K562 (cell line): ENCODE data around the gene CD70. TPM values are rescaled to one million over a fixed set of nuclear protein-coding genes. Genes with fewer than 3 reads are reported as not detected.

Experiments
- MAZ ChIP-seq, 2 experiments: fragments of 450-650 bp in 1 of 2; sonication (generic) in 1 of 2; formaldehyde crosslinking; IDR thresholded peaks in 1 of 2; conservative IDR thresholded peaks in 1 of 2; 2 replicates each; pipeline versions ENCODE4 v1.4.0 to v1.5.0; 2020; ENCODE audit warnings: mild to moderate bottlenecking in 1 of 2, missing genetic modification reagents in 1 of 2
- PHF20 ChIP-seq: fragments of 450-650 bp; IDR thresholded peaks from 2 replicates; pipeline ENCODE4 v1.6.1; 2018; ENCODE audit not compliant: partially characterized antibody
- RAD21 ChIP-seq, 2 experiments: fragments of 250-450 bp in 1 of 2; fragments of 450-650 bp in 1 of 2; sonication (Bioruptor Pico) in 1 of 2; formaldehyde crosslinking in 1 of 2; IDR thresholded peaks in 1 of 2; conservative IDR thresholded peaks in 1 of 2; 2 replicates each; pipeline versions ENCODE4 v1.4.0 to v1.8.0; 2020 to 2022; ENCODE audit warnings: mild to moderate bottlenecking in 2 of 2, moderate library complexity in 1 of 2
- RB1 ChIP-seq: fragments of 450-650 bp; IDR thresholded peaks from 2 replicates; pipeline ENCODE4 v1.6.1; 2017; ENCODE audit warnings: low read depth, mild to moderate bottlenecking
- TAF15 ChIP-seq: fragments of 200-400 bp; formaldehyde crosslinking; IDR thresholded peaks from 2 replicates; pipeline ENCODE4 v1.6.1; 2017; ENCODE audit warnings: mild to moderate bottlenecking, low read depth, low read length, moderate library complexity
- TGIF2 ChIP-seq: sonication (generic); formaldehyde crosslinking; IDR thresholded peaks from 2 replicates; pipeline ENCODE4 v1.8.1; 2022; ENCODE audit warnings: mild to moderate bottlenecking, missing genetic modification reagents, moderate library complexity
- U2AF1 ChIP-seq: fragments of 200-400 bp; formaldehyde crosslinking; optimal IDR thresholded peaks from 2 replicates; pipeline ENCODE3; 2017; ENCODE audit warnings: mild to moderate bottlenecking, low read depth, low read length, moderate library complexity
- ZNF584 ChIP-seq: fragments of 200-800 bp; sonication (Bioruptor generic); IDR thresholded peaks from 2 replicates; pipeline ENCODE4 v1.6.1; 2016; ENCODE audit warnings: low read depth, mild to moderate bottlenecking, missing genetic modification characterization, missing compliant biosample characterization
- polyA plus RNA-seq, 8 experiments: library from polyadenylated mRNA; depleted of rRNA in 4 of 8; stranded (reverse) in 5 of 8; unstranded in 3 of 8; fragments of >200 nt; fragmentation: Nextera tagmentation in 2 of 8; fragmentation: Illumina TruSeq in 1 of 8; extraction: Ambion mirVana in 2 of 8; extraction: Trizol in 1 of 8; gene quantifications; 2 replicates each; pipeline versions ENCODE4 v1.2.1 to v1.2.3, GENCODE V29; 2011 to 2014; ENCODE audit warnings: inconsistent platforms in 1 of 8, missing spikeins in 1 of 8
- total RNA-seq, 7 experiments: library from RNA; depleted of rRNA in 6 of 7; stranded (reverse); fragments of >200 nt in 6 of 7; fragmentation: Illumina TruSeq in 2 of 7; extraction: Trizol in 2 of 7; gene quantifications; 2 replicates each; pipeline versions ENCODE4 v1.2.1 to v1.2.3, GENCODE V29; 2011 to 2021; ENCODE audit warnings: low replicate concordance in 1 of 7
- TF ChIP-seq, protein P1 (sequence below): fragments of 450-650 bp; IDR thresholded peaks from 2 replicates; pipeline ENCODE4 v1.6.1; 2016; ENCODE audit warnings: borderline replicate concordance
- TF ChIP-seq, protein P2 (sequence below): fragments of 450-650 bp; IDR thresholded peaks from 2 replicates; pipeline ENCODE4 v1.6.1; 2016; ENCODE audit warnings: mild to moderate bottlenecking, moderate library complexity
- TF ChIP-seq, protein P3 (sequence below): sonication (generic); formaldehyde crosslinking; IDR thresholded peaks from 2 replicates; pipeline ENCODE4 v1.8.1; 2022; ENCODE audit warnings: missing genetic modification reagents

CD70 gene
- total and polyA plus RNA-seq, 9 of the 15 experiments (the other 6 are each of a cell fraction or from before 2014, with no cell fraction given), result 0.06 to 0.58 (median 0.33) TPM; not detected in 4

DNA sequence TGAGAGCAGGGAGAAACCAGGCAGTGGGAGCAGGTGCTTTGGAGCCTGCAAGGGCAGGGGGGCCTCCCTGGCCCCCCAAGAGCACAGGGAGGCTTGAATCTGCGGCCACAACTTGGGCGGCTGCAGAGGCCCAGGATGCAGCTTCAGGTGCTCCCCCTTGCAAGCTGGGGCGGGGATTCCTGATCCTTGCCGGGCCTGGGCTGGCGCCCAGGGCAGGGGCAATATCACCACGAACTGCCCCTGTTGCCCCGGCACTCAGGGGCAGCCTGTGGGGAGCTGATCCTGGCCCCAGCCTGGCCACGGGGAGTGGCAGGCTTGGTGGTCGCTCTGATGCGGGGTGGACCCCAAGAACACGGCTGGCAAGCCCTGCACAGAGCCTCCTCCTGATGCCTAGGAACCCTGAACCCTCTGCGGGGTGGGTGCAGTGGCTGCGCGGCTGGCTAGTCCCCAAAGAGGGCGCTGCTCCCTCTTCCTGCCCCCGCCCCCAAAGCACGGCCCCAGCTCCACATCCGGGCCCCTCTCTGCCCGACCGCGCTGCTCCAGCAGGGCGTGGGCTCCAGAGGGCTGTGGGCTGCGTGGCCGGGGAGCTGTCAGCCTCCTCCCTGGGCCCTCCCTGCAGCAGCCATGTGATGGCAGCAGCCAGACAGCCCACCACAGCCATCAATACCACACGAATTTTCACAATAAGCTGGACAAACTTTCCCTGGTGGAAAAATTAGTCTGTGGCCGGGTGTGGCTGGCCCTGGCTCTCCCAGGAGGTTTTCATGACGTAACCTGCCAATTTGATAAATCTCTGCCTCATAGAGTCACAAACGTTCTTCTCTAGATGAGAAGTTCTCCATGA lies 39.1 kb downstream of the CD70 start (continued):
- TF ChIP-seq, protein P1, sequence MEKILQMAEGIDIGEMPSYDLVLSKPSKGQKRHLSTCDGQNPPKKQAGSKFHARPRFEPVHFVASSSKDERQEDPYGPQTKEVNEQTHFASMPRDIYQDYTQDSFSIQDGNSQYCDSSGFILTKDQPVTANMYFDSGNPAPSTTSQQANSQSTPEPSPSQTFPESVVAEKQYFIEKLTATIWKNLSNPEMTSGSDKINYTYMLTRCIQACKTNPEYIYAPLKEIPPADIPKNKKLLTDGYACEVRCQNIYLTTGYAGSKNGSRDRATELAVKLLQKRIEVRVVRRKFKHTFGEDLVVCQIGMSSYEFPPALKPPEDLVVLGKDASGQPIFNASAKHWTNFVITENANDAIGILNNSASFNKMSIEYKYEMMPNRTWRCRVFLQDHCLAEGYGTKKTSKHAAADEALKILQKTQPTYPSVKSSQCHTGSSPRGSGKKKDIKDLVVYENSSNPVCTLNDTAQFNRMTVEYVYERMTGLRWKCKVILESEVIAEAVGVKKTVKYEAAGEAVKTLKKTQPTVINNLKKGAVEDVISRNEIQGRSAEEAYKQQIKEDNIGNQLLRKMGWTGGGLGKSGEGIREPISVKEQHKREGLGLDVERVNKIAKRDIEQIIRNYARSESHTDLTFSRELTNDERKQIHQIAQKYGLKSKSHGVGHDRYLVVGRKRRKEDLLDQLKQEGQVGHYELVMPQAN, result no peak
- no peak for TF ChIP-seq TGIF2 (CRISPR knock-in tag)
- no peak for TF ChIP-seq TAF15
- 0 out of 2 replicates have a peak, but pooled peaks have one; percentile 39 for TF ChIP-seq RB1
- TF ChIP-seq MAZ (CRISPR knock-in tag; conservative IDR thresholded peaks at IDR 0.05 in 1 of 2, IDR thresholded peaks at IDR 0.05 in 1 of 2), result peak; percentile 69 to 90
- no peak for TF ChIP-seq ZNF584
- TF ChIP-seq, protein P2, sequence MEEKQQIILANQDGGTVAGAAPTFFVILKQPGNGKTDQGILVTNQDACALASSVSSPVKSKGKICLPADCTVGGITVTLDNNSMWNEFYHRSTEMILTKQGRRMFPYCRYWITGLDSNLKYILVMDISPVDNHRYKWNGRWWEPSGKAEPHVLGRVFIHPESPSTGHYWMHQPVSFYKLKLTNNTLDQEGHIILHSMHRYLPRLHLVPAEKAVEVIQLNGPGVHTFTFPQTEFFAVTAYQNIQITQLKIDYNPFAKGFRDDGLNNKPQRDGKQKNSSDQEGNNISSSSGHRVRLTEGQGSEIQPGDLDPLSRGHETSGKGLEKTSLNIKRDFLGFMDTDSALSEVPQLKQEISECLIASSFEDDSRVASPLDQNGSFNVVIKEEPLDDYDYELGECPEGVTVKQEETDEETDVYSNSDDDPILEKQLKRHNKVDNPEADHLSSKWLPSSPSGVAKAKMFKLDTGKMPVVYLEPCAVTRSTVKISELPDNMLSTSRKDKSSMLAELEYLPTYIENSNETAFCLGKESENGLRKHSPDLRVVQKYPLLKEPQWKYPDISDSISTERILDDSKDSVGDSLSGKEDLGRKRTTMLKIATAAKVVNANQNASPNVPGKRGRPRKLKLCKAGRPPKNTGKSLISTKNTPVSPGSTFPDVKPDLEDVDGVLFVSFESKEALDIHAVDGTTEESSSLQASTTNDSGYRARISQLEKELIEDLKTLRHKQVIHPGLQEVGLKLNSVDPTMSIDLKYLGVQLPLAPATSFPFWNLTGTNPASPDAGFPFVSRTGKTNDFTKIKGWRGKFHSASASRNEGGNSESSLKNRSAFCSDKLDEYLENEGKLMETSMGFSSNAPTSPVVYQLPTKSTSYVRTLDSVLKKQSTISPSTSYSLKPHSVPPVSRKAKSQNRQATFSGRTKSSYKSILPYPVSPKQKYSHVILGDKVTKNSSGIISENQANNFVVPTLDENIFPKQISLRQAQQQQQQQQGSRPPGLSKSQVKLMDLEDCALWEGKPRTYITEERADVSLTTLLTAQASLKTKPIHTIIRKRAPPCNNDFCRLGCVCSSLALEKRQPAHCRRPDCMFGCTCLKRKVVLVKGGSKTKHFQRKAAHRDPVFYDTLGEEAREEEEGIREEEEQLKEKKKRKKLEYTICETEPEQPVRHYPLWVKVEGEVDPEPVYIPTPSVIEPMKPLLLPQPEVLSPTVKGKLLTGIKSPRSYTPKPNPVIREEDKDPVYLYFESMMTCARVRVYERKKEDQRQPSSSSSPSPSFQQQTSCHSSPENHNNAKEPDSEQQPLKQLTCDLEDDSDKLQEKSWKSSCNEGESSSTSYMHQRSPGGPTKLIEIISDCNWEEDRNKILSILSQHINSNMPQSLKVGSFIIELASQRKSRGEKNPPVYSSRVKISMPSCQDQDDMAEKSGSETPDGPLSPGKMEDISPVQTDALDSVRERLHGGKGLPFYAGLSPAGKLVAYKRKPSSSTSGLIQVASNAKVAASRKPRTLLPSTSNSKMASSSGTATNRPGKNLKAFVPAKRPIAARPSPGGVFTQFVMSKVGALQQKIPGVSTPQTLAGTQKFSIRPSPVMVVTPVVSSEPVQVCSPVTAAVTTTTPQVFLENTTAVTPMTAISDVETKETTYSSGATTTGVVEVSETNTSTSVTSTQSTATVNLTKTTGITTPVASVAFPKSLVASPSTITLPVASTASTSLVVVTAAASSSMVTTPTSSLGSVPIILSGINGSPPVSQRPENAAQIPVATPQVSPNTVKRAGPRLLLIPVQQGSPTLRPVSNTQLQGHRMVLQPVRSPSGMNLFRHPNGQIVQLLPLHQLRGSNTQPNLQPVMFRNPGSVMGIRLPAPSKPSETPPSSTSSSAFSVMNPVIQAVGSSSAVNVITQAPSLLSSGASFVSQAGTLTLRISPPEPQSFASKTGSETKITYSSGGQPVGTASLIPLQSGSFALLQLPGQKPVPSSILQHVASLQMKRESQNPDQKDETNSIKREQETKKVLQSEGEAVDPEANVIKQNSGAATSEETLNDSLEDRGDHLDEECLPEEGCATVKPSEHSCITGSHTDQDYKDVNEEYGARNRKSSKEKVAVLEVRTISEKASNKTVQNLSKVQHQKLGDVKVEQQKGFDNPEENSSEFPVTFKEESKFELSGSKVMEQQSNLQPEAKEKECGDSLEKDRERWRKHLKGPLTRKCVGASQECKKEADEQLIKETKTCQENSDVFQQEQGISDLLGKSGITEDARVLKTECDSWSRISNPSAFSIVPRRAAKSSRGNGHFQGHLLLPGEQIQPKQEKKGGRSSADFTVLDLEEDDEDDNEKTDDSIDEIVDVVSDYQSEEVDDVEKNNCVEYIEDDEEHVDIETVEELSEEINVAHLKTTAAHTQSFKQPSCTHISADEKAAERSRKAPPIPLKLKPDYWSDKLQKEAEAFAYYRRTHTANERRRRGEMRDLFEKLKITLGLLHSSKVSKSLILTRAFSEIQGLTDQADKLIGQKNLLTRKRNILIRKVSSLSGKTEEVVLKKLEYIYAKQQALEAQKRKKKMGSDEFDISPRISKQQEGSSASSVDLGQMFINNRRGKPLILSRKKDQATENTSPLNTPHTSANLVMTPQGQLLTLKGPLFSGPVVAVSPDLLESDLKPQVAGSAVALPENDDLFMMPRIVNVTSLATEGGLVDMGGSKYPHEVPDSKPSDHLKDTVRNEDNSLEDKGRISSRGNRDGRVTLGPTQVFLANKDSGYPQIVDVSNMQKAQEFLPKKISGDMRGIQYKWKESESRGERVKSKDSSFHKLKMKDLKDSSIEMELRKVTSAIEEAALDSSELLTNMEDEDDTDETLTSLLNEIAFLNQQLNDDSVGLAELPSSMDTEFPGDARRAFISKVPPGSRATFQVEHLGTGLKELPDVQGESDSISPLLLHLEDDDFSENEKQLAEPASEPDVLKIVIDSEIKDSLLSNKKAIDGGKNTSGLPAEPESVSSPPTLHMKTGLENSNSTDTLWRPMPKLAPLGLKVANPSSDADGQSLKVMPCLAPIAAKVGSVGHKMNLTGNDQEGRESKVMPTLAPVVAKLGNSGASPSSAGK, result no peak
- TF ChIP-seq U2AF1, result no peak
- no peak for TF ChIP-seq PHF20
- TF ChIP-seq RAD21 (CRISPR knock-in tag; conservative IDR thresholded peaks at IDR 0.05 in 1 of 2, IDR thresholded peaks at IDR 0.05 in 1 of 2), result peak; percentile 9 to 49; a peak in 2 of 4 replicates
- TF ChIP-seq, protein P3, sequence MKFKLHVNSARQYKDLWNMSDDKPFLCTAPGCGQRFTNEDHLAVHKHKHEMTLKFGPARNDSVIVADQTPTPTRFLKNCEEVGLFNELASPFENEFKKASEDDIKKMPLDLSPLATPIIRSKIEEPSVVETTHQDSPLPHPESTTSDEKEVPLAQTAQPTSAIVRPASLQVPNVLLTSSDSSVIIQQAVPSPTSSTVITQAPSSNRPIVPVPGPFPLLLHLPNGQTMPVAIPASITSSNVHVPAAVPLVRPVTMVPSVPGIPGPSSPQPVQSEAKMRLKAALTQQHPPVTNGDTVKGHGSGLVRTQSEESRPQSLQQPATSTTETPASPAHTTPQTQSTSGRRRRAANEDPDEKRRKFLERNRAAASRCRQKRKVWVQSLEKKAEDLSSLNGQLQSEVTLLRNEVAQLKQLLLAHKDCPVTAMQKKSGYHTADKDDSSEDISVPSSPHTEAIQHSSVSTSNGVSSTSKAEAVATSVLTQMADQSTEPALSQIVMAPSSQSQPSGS (CRISPR knock-in tag), result no peak
